ENCODE results near the gene HNRNPC. TPM values are rescaled to one million over a fixed set of nuclear protein-coding genes. Genes with fewer than 3 reads are reported as not detected.

The HNRNPC gene
- total RNA-seq, 1 experiment from 2014 or later: 1,062 TPM

GRCh38 chr14:21162081-21162480 is 107.2 kb downstream of the HNRNPC start:
- no peak overlapping the region for H3K4me3 Mint-ChIP-seq
- H3K23ac ChIP-seq (ENCODE audit: insufficient read length, low read depth, low read length): no peak overlapping the region
- H2BK20ac ChIP-seq (ENCODE audit: low read depth, low read length, poor library complexity, severe bottlenecking): no peak overlapping the region
- no CpG with 5 or more reads among the region's 5 CpGs for WGBS (ENCODE audit: extremely low coverage, insufficient read length, low lambda C conversion rate)
- H3K9ac ChIP-seq (ENCODE audit: extremely low read depth, insufficient read length, low read length): no peak overlapping the region
- no peak overlapping the region for H4K8ac ChIP-seq (replicated peaks; ENCODE audit: insufficient read length, low read depth, low read length)
- no peaks in the 10 kb centered on the region for H3K79me1 ChIP-seq (ENCODE audit: insufficient read depth, low read depth, low read length, poor library complexity, severe bottlenecking)
- no peak overlapping the region for H3K27ac Mint-ChIP-seq
- no peak overlapping the region for H4K91ac ChIP-seq (ENCODE audit: insufficient read length, low read depth, low read length)
- no peaks in the 10 kb centered on the region for H3K9me3 ChIP-seq (ENCODE audit: control insufficient read depth, low read depth, low read length)
- H3K79me2 ChIP-seq (ENCODE audit: insufficient read depth, low read length): no peaks in the 10 kb centered on the region
- no peaks in the 10 kb centered on the region for H3K36me3 Mint-ChIP-seq (ENCODE audit: insufficient read depth in 1 of 3, low read depth in 3 of 3)
- H3K18ac ChIP-seq (ENCODE audit: insufficient read length, low read depth, low read length): no peak overlapping the region
- no peak overlapping the region for H2BK15ac ChIP-seq (ENCODE audit: low read depth, low read length)
- H3K4ac ChIP-seq (ENCODE audit: low read depth, low read length): no peak overlapping the region
- no peak overlapping the region for H2AK5ac ChIP-seq (ENCODE audit: insufficient read length, low read length)
- no peak overlapping the region for H2BK5ac ChIP-seq (ENCODE audit: insufficient read length, low read length)
- no peak overlapping the region for H3K56ac ChIP-seq (ENCODE audit: insufficient read length, low read depth, low read length)
- H3K23me2 ChIP-seq (ENCODE audit: insufficient read length, low read depth, low read length, poor library complexity, severe bottlenecking): no peaks in the 10 kb centered on the region
- H4K20me1 ChIP-seq (ENCODE audit: control insufficient read depth, insufficient read depth, insufficient read length): no peaks in the 10 kb centered on the region
- DNase-seq: no peak
- TF ChIP-seq CTCF (conservative IDR thresholded peaks at IDR 0.05): no peak
- H4K5ac ChIP-seq (ENCODE audit: insufficient read length, low read depth, low read length): no peak overlapping the region
- no peak overlapping the region for H3T11ph ChIP-seq (ENCODE audit: low read length)
- no peaks in the 10 kb centered on the region for H3K4me1 ChIP-seq (ENCODE audit: insufficient read depth, low read length)
- H3K4me1 Mint-ChIP-seq: no peaks in the 10 kb centered on the region
- peaks cover 34% of the 10 kb centered on the region for H3K27me3 Mint-ChIP-seq (ENCODE audit: low read depth)
- H3K14ac ChIP-seq (ENCODE audit: insufficient read depth, low read length): no peak overlapping the region
- H2AFZ ChIP-seq (ENCODE audit: low read length): no peak overlapping the region
- H2BK12ac ChIP-seq (ENCODE audit: insufficient read length, low read depth, low read length): no peak overlapping the region
- no peak overlapping the region for H3K27ac ChIP-seq (ENCODE audit: insufficient read length, low read depth, low read length)
- H3K27me3 ChIP-seq (ENCODE audit: insufficient read depth, low read length): no peaks in the 10 kb centered on the region
- no peak overlapping the region for H2BK120ac ChIP-seq (ENCODE audit: low read depth, low read length, poor library complexity, severe bottlenecking)
- H3K9me3 Mint-ChIP-seq: no peaks in the 10 kb centered on the region
- H3K4me2 ChIP-seq (ENCODE audit: insufficient read depth, insufficient read length, low read length): no peak overlapping the region

All from H9 (cell line).